Activated CD8-positive, alpha-beta memory T cell treated with anti-CD3 and anti-CD28 coated beads, Interleukin-2, amount 10 ng/mL, durations not matched to agents 7 days and 5 days (primary cell): ENCODE results near the gene ERCC1. TPM values are rescaled to one million over a fixed set of nuclear protein-coding genes. Genes with fewer than 3 reads are reported as not detected.
"Not testable (repeated sequence)": the region's sequence is repeated elsewhere in the genome, so short reads cannot be mapped to it uniquely, and the experiment has no call there.

ENCODE experiments used
- ATAC-seq: fragments of 150-1000 bp; cut with Tn5 transposase; one replicate; pipeline ENCODE4 v1.10.0; 2021; ENCODE audit warnings: moderate library complexity
- CTCF ChIA-PET: fragments of 350-600 bp; sonication (Branson Sonifier 250); formaldehyde crosslinking; loops from one replicate; lab custom pipeline; 2021; ENCODE audit warnings: antibody characterized with exemption; lab: Charles Lee
- DNase-seq: peaks from one replicate; pipeline ENCODE4 v3.0.0-alpha.2; 2020
- H3K27ac Mint-ChIP-seq: one replicate; pipeline ENCODE4 v1.8.0; 2021; ENCODE audit warnings: mild to moderate bottlenecking, mixed read lengths
- H3K27me3 Mint-ChIP-seq: one replicate; pipeline ENCODE4 v1.8.0; 2021; ENCODE audit warnings: mixed read lengths
- H3K36me3 Mint-ChIP-seq: one replicate; pipeline ENCODE4 v1.8.0; 2021; ENCODE audit warnings: mild to moderate bottlenecking, mixed read lengths
- H3K4me1 Mint-ChIP-seq: one replicate; pipeline ENCODE4 v1.8.0; 2021; ENCODE audit warnings: mixed read lengths
- H3K4me3 Mint-ChIP-seq: one replicate; pipeline ENCODE4 v1.8.0; 2021; ENCODE audit warnings: mild to moderate bottlenecking, moderate library complexity, mixed read lengths
- H3K9me3 Mint-ChIP-seq: one replicate; pipeline ENCODE4 v1.8.0; 2022; ENCODE audit warnings: low read depth, mixed read lengths
- total RNA-seq, 2 experiments: library from RNA; stranded (reverse); gene quantifications; one replicate each; pipeline ENCODE4 v1.2.3, GENCODE V29; 2021

ERCC1 gene
- total RNA-seq, 2 experiments from 2014 or later, result 62.5 to 73.4 TPM

GRCh38 chr19:45419895-45420294 lies 3.8 kb downstream of the ERCC1 start:
- H3K27me3 Mint-ChIP-seq, result no peaks in the 10 kb centered on the region
- CTCF ChIA-PET, result interaction anchor here (0.7 to 1.1 kb wide), 3 partner anchors 19 to 65 kb away, joined by 3 to 6 read pairs (median 5); no protein-coding TSS in a partner anchor
- peaks cover 16% of the 10 kb centered on the region for H3K36me3 Mint-ChIP-seq
- H3K4me1 Mint-ChIP-seq, result peaks cover 57% of the 10 kb centered on the region
- no peaks in the 10 kb centered on the region for H3K9me3 Mint-ChIP-seq
- ATAC-seq, result no peak
- peak overlapping the region; percentile 86 for H3K27ac Mint-ChIP-seq
- no peak overlapping the region for H3K4me3 Mint-ChIP-seq
- no peak for DNase-seq

GRCh38 chr19:45419396-45419795 lies 4.3 kb downstream of the ERCC1 start:
- ATAC-seq (peak; percentile 42), DNase-seq (no peak)
- H3K9me3 Mint-ChIP-seq, result no peaks in the 10 kb centered on the region
- no peaks in the 10 kb centered on the region for H3K27me3 Mint-ChIP-seq
- CTCF ChIA-PET, result interaction anchor here (1.0 to 1.1 kb wide), 2 partner anchors 50 to 66 kb away, joined by 3 read pairs; no protein-coding TSS in a partner anchor
- H3K4me1 Mint-ChIP-seq, result peaks cover 53% of the 10 kb centered on the region
- peak overlapping the region; percentile 57 for H3K4me3 Mint-ChIP-seq
- H3K27ac Mint-ChIP-seq, result peak overlapping the region; percentile 86
- H3K36me3 Mint-ChIP-seq, result peaks cover 21% of the 10 kb centered on the region

- Mint-ChIP-seq H3K4me3 (no peak overlapping the region), H3K9me3 (no peaks in the 10 kb centered on the region), H3K4me1 (peaks cover 48% of the 10 kb centered on the region), H3K27ac (peak overlapping the region; percentile 86), H3K36me3 (peaks cover 22% of the 10 kb centered on the region), H3K27me3 (no peaks in the 10 kb centered on the region)
- CTCF ChIA-PET, result interaction anchor here (1.0 to 1.4 kb wide), 3 partner anchors 51 to 67 kb away, joined by 3 read pairs; no protein-coding TSS in a partner anchor
- ATAC-seq, result no peak
- no peak for DNase-seq
Observed at GRCh38 chr19:45418802-45419201, 4.9 kb downstream of the ERCC1 start.

GRCh38 chr19:45417151-45417550 lies 6.6 kb downstream of the ERCC1 start:
- Mint-ChIP-seq H3K4me3 (no peak overlapping the region), H3K4me1 (peaks cover 34% of the 10 kb centered on the region), H3K36me3 (peaks cover 29% of the 10 kb centered on the region), H3K9me3 (no peaks in the 10 kb centered on the region), H3K27ac (no peak overlapping the region), H3K27me3 (no peaks in the 10 kb centered on the region)
- CTCF ChIA-PET, result interaction anchor here (1.3 to 2.0 kb wide), 3 partner anchors 61 to 226 kb away, joined by 3 to 9 read pairs (median 3); no protein-coding TSS in a partner anchor
- DNase-seq, result no peak
- ATAC-seq, result no peak

GRCh38 chr19:45414468-45414867 lies 9.2 kb downstream of the ERCC1 start:
- Mint-ChIP-seq H3K4me3 (no peak overlapping the region), H3K27ac (no peak overlapping the region), H3K4me1 (peaks cover 14% of the 10 kb centered on the region), H3K36me3 (peaks cover 28% of the 10 kb centered on the region), H3K27me3 (no peaks in the 10 kb centered on the region), H3K9me3 (no peaks in the 10 kb centered on the region)
- CTCF ChIA-PET, result interaction anchor here (1.5 to 2.5 kb wide), 3 partner anchors 64 to 71 kb away, joined by 4 to 14 read pairs (median 5); no protein-coding TSS in a partner anchor
- ATAC-seq (no peak), DNase-seq (no peak)

- H3K36me3 Mint-ChIP-seq, result peaks cover 28% of the 10 kb centered on the region
- no peak for DNase-seq
- H3K27ac Mint-ChIP-seq, result no peak overlapping the region
- H3K9me3 Mint-ChIP-seq, result no peaks in the 10 kb centered on the region
- CTCF ChIA-PET, result interaction anchor here (0.9 to 2.5 kb wide), 7 partner anchors 9 to 72 kb away, joined by 3 to 14 read pairs (median 5); partner anchors contain the start of gene PPP1R13L
- H3K4me3 Mint-ChIP-seq, result no peak overlapping the region
- no peaks in the 10 kb centered on the region for H3K27me3 Mint-ChIP-seq
- H3K4me1 Mint-ChIP-seq, result peaks cover 6% of the 10 kb centered on the region
- ATAC-seq, result no peak
Observed at GRCh38 chr19:45413497-45413896, 10.2 kb downstream of the ERCC1 start.

- ATAC-seq, CTCF ChIA-PET: not testable (repeated sequence)
- H3K4me1 Mint-ChIP-seq, result peaks cover 12% of the 10 kb centered on the region
Observed at GRCh38 chr19:45410330-45410729, 13.4 kb downstream of the ERCC1 start.

GRCh38 chr19:45409557-45409920 lies 14.2 kb downstream of the ERCC1 start:
- peaks cover 2% of the 10 kb centered on the region for H3K27me3 Mint-ChIP-seq
- ATAC-seq (no peak), DNase-seq (no peak)
- CTCF ChIA-PET, result interaction anchor here (3.6 kb wide), 1 partner anchor 30 kb away, joined by 13 read pairs; no protein-coding TSS in a partner anchor
- H3K4me3 Mint-ChIP-seq, result no peak overlapping the region
- peaks cover 14% of the 10 kb centered on the region for H3K36me3 Mint-ChIP-seq
- peaks cover 20% of the 10 kb centered on the region for H3K4me1 Mint-ChIP-seq
- no peaks in the 10 kb centered on the region for H3K9me3 Mint-ChIP-seq
- H3K27ac Mint-ChIP-seq, result no peak overlapping the region

More at GRCh38 chr19:45410330-45410729, 13.4 kb downstream of the ERCC1 start:
- H3K27me3 Mint-ChIP-seq, H3K9me3 Mint-ChIP-seq, H3K27ac Mint-ChIP-seq, DNase-seq, H3K4me3 Mint-ChIP-seq: not testable (repeated sequence)
- H3K36me3 Mint-ChIP-seq, result peaks cover 17% of the 10 kb centered on the region

- H3K27ac Mint-ChIP-seq, result no peak overlapping the region
- peaks cover 26% of the 10 kb centered on the region for H3K4me1 Mint-ChIP-seq
- ATAC-seq (no peak), DNase-seq (no peak)
- no peaks in the 10 kb centered on the region for H3K9me3 Mint-ChIP-seq
- peaks cover 8% of the 10 kb centered on the region for H3K27me3 Mint-ChIP-seq
- H3K4me3 Mint-ChIP-seq, result no peak overlapping the region
- H3K36me3 Mint-ChIP-seq, result peaks cover 11% of the 10 kb centered on the region
- CTCF ChIA-PET, result interaction anchor here (3.6 kb wide), 1 partner anchor 31 kb away, joined by 13 read pairs; no protein-coding TSS in a partner anchor
Observed at GRCh38 chr19:45408830-45409556, 14.7 kb downstream of the ERCC1 start.

- DNase-seq (no peak), ATAC-seq (no peak)
- peaks cover 10% of the 10 kb centered on the region for H3K36me3 Mint-ChIP-seq
- H3K4me3 Mint-ChIP-seq, result no peak overlapping the region
- CTCF ChIA-PET, result interaction anchor here (1.6 to 3.6 kb wide), 3 partner anchors 31 to 77 kb away, joined by 9 to 13 read pairs (median 9); no protein-coding TSS in a partner anchor
- H3K27ac Mint-ChIP-seq, result no peak overlapping the region
- H3K9me3 Mint-ChIP-seq, result no peaks in the 10 kb centered on the region
- H3K4me1 Mint-ChIP-seq, result peaks cover 29% of the 10 kb centered on the region
- peaks cover 17% of the 10 kb centered on the region for H3K27me3 Mint-ChIP-seq
Observed at GRCh38 chr19:45408121-45408520, 15.6 kb downstream of the ERCC1 start.

- CTCF ChIA-PET, result interaction anchor here (1.0 to 3.6 kb wide), 4 partner anchors 32 to 78 kb away, joined by 3 to 13 read pairs (median 9); partner anchors contain the start of gene FOSB
- DNase-seq, H3K9me3 Mint-ChIP-seq, H3K27ac Mint-ChIP-seq, ATAC-seq, H3K36me3 Mint-ChIP-seq: not testable (repeated sequence)
- Mint-ChIP-seq H3K4me3 (peak overlapping the region; percentile 16), H3K4me1 (peaks cover 31% of the 10 kb centered on the region), H3K27me3 (peaks cover 22% of the 10 kb centered on the region)
Observed at GRCh38 chr19:45407585-45407984, 16.1 kb downstream of the ERCC1 start.

- no peak for DNase-seq
- ATAC-seq, result no peak
- H3K4me3 Mint-ChIP-seq, result peak overlapping the region; percentile 94
- peaks cover 31% of the 10 kb centered on the region for H3K4me1 Mint-ChIP-seq
- CTCF ChIA-PET, result interaction anchor here (1.0 to 3.6 kb wide), 4 partner anchors 33 to 78 kb away, joined by 3 to 13 read pairs (median 9); partner anchors contain the start of gene FOSB
- no peaks in the 10 kb centered on the region for H3K9me3 Mint-ChIP-seq
- H3K36me3 Mint-ChIP-seq, result peaks cover 4% of the 10 kb centered on the region
- H3K27ac Mint-ChIP-seq, result peak overlapping the region; percentile 88
- peaks cover 25% of the 10 kb centered on the region for H3K27me3 Mint-ChIP-seq
Observed at GRCh38 chr19:45407091-45407375, 16.7 kb downstream of the ERCC1 start.

GRCh38 chr19:45406226-45407090 lies 17.3 kb downstream of the ERCC1 start, which contains the start of gene POLR1G:
POLR1G (plus strand) TSS chr19:45406644; CDS start chr19:45406697, 53 bp downstream.
- Mint-ChIP-seq H3K27me3 (peaks cover 30% of the 10 kb centered on the region), H3K4me3 (peak within 1 kb of the TSS; percentile 94), H3K4me1 (peaks cover 31% of the 10 kb centered on the region), H3K9me3 (no peaks in the 10 kb centered on the region), H3K36me3 (peaks cover 4% of the 10 kb centered on the region), H3K27ac (peak within 1 kb of the TSS; percentile 88)
- CTCF ChIA-PET, result interaction anchor here (1.0 to 3.6 kb wide), 6 partner anchors 33 to 79 kb away, joined by 3 to 13 read pairs (median 4); partner anchors contain the start of gene FOSB
- peak; percentile 80 for ATAC-seq
- DNase-seq, result peak; percentile 87
